A549 (cell line): ENCODE measurements around the gene KRTAP5-7. TPM values are rescaled to one million over a fixed set of nuclear protein-coding genes. Genes with fewer than 3 reads are reported as not detected.
"Not testable (repeated sequence)": the region's sequence is repeated elsewhere in the genome, so short reads cannot be mapped to it uniquely, and the experiment has no call there.

Source experiments
- ATAC-seq, 2 experiments: fragments of 200-7000 bp in 1 of 2; fragments of >200 bp in 1 of 2; cut with Nextera tagmentation in 1 of 2; cut with Tn5 transposase in 1 of 2; 3 replicates each; pipeline versions ENCODE4 v1.8.0 to v1.9.1; 2018 to 2020; ENCODE audit warnings: mild to moderate bottlenecking in 1 of 2, moderate library complexity in 1 of 2
- CTCF ChIA-PET: fragments of 300-600 bp; sonication (Branson Sonifier 250); formaldehyde crosslinking; extraction: SDS; loops from one replicate; lab custom pipeline; 2021; ENCODE audit warnings: antibody characterized with exemption, inconsistent platforms; lab: Yijun Ruan, JAX
- POLR2A ChIA-PET: fragments of 350-600 bp; formaldehyde crosslinking; extraction: SDS; loops from one replicate; lab custom pipeline; 2021; ENCODE audit warnings: antibody characterized with exemption, inconsistent platforms; lab: Yijun Ruan, JAX
- DNase-seq, 2 experiments: peaks; one replicate each; pipeline versions ENCODE4 v3.0.0 to v3.0.0-alpha.2; 2011 to 2016; ENCODE audit warnings: low read depth in 1 of 2, low spot score in 1 of 2
- FAIRE-seq: peaks from 2 replicates; lab custom pipeline; 2011; peaks lifted over from hg19 to GRCh38; lab: Jason Lieb, UNC
- H3K27ac ChIP-seq, 2 experiments: fragments of >200 bp; sonication (Bioruptor Twin); formaldehyde crosslinking; 3 replicates each; pipeline ENCODE4 v1.5.1; 2016 to 2017
- H3K4me1 ChIP-seq: fragments of >200 bp; sonication (Bioruptor Twin); formaldehyde crosslinking; 3 replicates; pipeline ENCODE4 v1.6.1; 2016
- H3K4me2 ChIP-seq: fragments of >200 bp; sonication (Bioruptor Twin); formaldehyde crosslinking; 3 replicates; pipeline ENCODE4 v1.6.1; 2016
- H3K4me3 ChIP-seq: fragments of >200 bp; sonication (Bioruptor Twin); formaldehyde crosslinking; 3 replicates; pipeline ENCODE4 v1.5.1; 2016
- H3K9me3 ChIP-seq: fragments of >200 bp; sonication (Bioruptor Twin); formaldehyde crosslinking; 3 replicates; pipeline ENCODE4 v1.6.1; 2016
- ATOH8 ChIP-seq: fragments of 250-450 bp; sonication (Bioruptor Pico); IDR thresholded peaks from 2 replicates; pipeline ENCODE4 v1.5.0; 2020; ENCODE audit warnings: low read depth, mild to moderate bottlenecking, moderate library complexity
- BCL3 ChIP-seq: fragments of >200 bp; sonication (Bioruptor Twin); formaldehyde crosslinking; IDR thresholded peaks from 3 replicates; pipeline ENCODE4 v1.6.1; 2016
- CTCF ChIP-seq: fragments of >200 bp; sonication (Bioruptor Twin); formaldehyde crosslinking; IDR thresholded peaks from 3 replicates; pipeline ENCODE4 v1.5.1; 2016
- EHMT2 ChIP-seq: fragments of 200-600 bp; sonication (generic); IDR thresholded peaks from 2 replicates; pipeline ENCODE4 v1.6.1; 2016; ENCODE audit warnings: antibody characterized with exemption, low read depth, mild to moderate bottlenecking, moderate library complexity
- EP300 ChIP-seq, 2 experiments: fragments of >200 bp; sonication (Bioruptor Twin); formaldehyde crosslinking; IDR thresholded peaks; 2 replicates in 1 of 2; 3 replicates in 1 of 2; pipeline ENCODE4 v1.6.1; 2016 to 2017
- ESRRA ChIP-seq: fragments of 150-350 bp; IDR thresholded peaks from 2 replicates; pipeline ENCODE4 v1.6.1; 2014; ENCODE audit warnings: mild to moderate bottlenecking, low read length, borderline replicate concordance
- HDAC2 ChIP-seq: fragments of 200-600 bp; sonication (generic); IDR thresholded peaks from 2 replicates; pipeline ENCODE4 v1.6.1; 2016
- HOXB13 ChIP-seq: fragments of 250-450 bp; sonication (Bioruptor Pico); IDR thresholded peaks from 2 replicates; pipeline ENCODE4 v1.5.0; 2020; ENCODE audit warnings: low read depth, mild to moderate bottlenecking, moderate library complexity
- KDM5A ChIP-seq: fragments of 200-600 bp; sonication (generic); IDR thresholded peaks from 2 replicates; pipeline ENCODE4 v1.6.1; 2016; ENCODE audit warnings: antibody characterized with exemption, mild to moderate bottlenecking
- MAFK ChIP-seq: fragments of 450-650 bp; IDR thresholded peaks from 2 replicates; pipeline ENCODE4 v1.6.1; 2014; ENCODE audit not compliant: partially characterized antibody
- MYC ChIP-seq: IDR thresholded peaks from 2 replicates; pipeline ENCODE4 v1.6.1; 2012; ENCODE audit warnings: mild to moderate bottlenecking, inconsistent platforms, low read length, improper control_type of control experiment, borderline replicate concordance
- NR3C1 ChIP-seq: fragments of >200 bp; sonication (Bioruptor Twin); formaldehyde crosslinking; IDR thresholded peaks from 3 replicates; pipeline ENCODE4 v1.6.1; 2017
- PHF8 ChIP-seq: fragments of 200-600 bp; sonication (generic); IDR thresholded peaks from 2 replicates; pipeline ENCODE4 v1.6.1; 2016; ENCODE audit warnings: low read depth, mild to moderate bottlenecking, antibody characterized with exemption, moderate library complexity, borderline replicate concordance
- RFX5 ChIP-seq: fragments of 450-650 bp; IDR thresholded peaks from 2 replicates; pipeline ENCODE4 v1.7.1; 2014; ENCODE audit warnings: antibody characterized with exemption, mild to moderate bottlenecking, moderate library complexity
- SMC3 ChIP-seq: fragments of >200 bp; sonication (Bioruptor Twin); formaldehyde crosslinking; IDR thresholded peaks from 3 replicates; pipeline ENCODE4 v1.6.1; 2018; ENCODE audit warnings: inconsistent platforms
- TP53 ChIP-seq: fragments of 250-450 bp; sonication (Bioruptor Pico); IDR thresholded peaks from 2 replicates; pipeline ENCODE4 v1.5.0; 2021; ENCODE audit warnings: mild to moderate bottlenecking, moderate library complexity
- WGBS: methylation state at CpG from one replicate; pipeline ENCODE4 v1.1.6; 2017; ENCODE audit errors: missing lambda C conversion rate; 5-methylcytosine and 5-hydroxymethylcytosine counted together
- polyA plus RNA-seq, 4 experiments: library from polyadenylated mRNA; depleted of rRNA in 3 of 4; stranded (reverse); fragments of >200 nt; fragmentation: RNase III in 1 of 4; extraction: RNeasy Plus Mini Kit Qiagen cat#74134 plus additional on column Dnase treatment in 1 of 4; gene quantifications; 2 replicates in 3 of 4; 3 replicates in 1 of 4; pipeline ENCODE4 v1.2.3, GENCODE V29; 2011 to 2017

KRTAP5-7 gene
- polyA plus RNA-seq, 2 of the 4 experiments (the other 2 are of a cell fraction), result not detected

- TF ChIP-seq EHMT2 (no peak), KDM5A (no peak), CTCF (no peak), SMC3 (no peak)
These were observed 3.5 kb downstream of the KRTAP5-7 start (continued) for GRCh38 chr11:71530602-71531001.

GRCh38 chr11:71532036-71532610 is 5.1 kb downstream of the KRTAP5-7 start:
- POLR2A ChIA-PET, result no interaction called here
- peak; percentile 28 for FAIRE-seq

GRCh38 chr11:71534711-71535608 is 7.9 kb downstream of the KRTAP5-7 start:
- ATAC-seq, FAIRE-seq, POLR2A ChIA-PET, DNase-seq, CTCF ChIA-PET, H3K9me3 ChIP-seq, H3K4me1 ChIP-seq, H3K27ac ChIP-seq, H3K4me2 ChIP-seq, H3K4me3 ChIP-seq: not testable (repeated sequence)
- 68% methylated on average over 17 of the region's 17 CpGs for WGBS

More at GRCh38 chr11:71532036-71532610, 5.1 kb downstream of the KRTAP5-7 start:
- 74% methylated on average over 10 of the region's 10 CpGs for WGBS
- CTCF ChIA-PET, result no interaction called here
- DNase-seq (no peak), ATAC-seq (no peak)
- H3K4me1 ChIP-seq, result no peaks in the 10 kb centered on the region
- H3K4me3 ChIP-seq, result no peak overlapping the region
- H3K27ac ChIP-seq, result no peak overlapping the region
- no peaks in the 10 kb centered on the region for H3K9me3 ChIP-seq
- TF ChIP-seq MAFK (peak; percentile 84), BCL3 (no peak), ATOH8 (CRISPR knock-in tag) (no peak)
- H3K4me2 ChIP-seq, result no peak overlapping the region

GRCh38 chr11:71535825-71536224 is 8.8 kb downstream of the KRTAP5-7 start:
- WGBS, result 82% methylated on average over 9 of the region's 9 CpGs
- ATAC-seq, result no peak
- TF ChIP-seq HOXB13 (CRISPR knock-in tag) (no peak), NR3C1 (no peak), MYC (no peak), ESRRA (no peak), PHF8 (no peak), TP53 (CRISPR knock-in tag) (no peak), HDAC2 (no peak), EP300 (IDR thresholded peaks at IDR 0.05) (no peak), RFX5 (no peak)

More at GRCh38 chr11:71535825-71536224, 8.8 kb downstream of the KRTAP5-7 start:
- POLR2A ChIA-PET, result no interaction called here
- no peaks in the 10 kb centered on the region for H3K9me3 ChIP-seq
- no peak overlapping the region for H3K4me3 ChIP-seq
- no peak overlapping the region for H3K27ac ChIP-seq
- no peak for DNase-seq
- CTCF ChIA-PET, result no interaction called here
- no peaks in the 10 kb centered on the region for H3K4me1 ChIP-seq
- FAIRE-seq, result no peak
- H3K4me2 ChIP-seq, result no peak overlapping the region
